ENCODE results near the gene ZSCAN30. TPM values are rescaled to one million over a fixed set of nuclear protein-coding genes. Genes with fewer than 3 reads are reported as not detected.

The ZSCAN30 gene
- total and polyA plus RNA-seq, 2 of the 13 experiments (the other 11 are each of a cell fraction or from before 2014, with no cell fraction given): 7.4 to 7.7 TPM

- TF ChIP-seq CEBPB (IDR thresholded peaks at IDR 0.05; ENCODE audit: borderline replicate concordance, low read depth, low read length) (no peak), ZNF746 (CRISPR knock-in tag; IDR thresholded peaks at IDR 0.05) (no peak), RARA (CRISPR knock-in tag; IDR thresholded peaks at IDR 0.05) (peak; percentile 42; the same call in 1 of the 2 replicates), GFI1 (CRISPR knock-in tag; IDR thresholded peaks at IDR 0.05; ENCODE audit: borderline replicate concordance) (peak; percentile 62; the same call in 1 of the 2 replicates), ZSCAN12 (CRISPR knock-in tag; IDR thresholded peaks at IDR 0.05) (no peak), JUNB (CRISPR knock-in tag; IDR thresholded peaks at IDR 0.05; ENCODE audit: borderline replicate concordance) (no peak), REST (IDR thresholded peaks at IDR 0.05; ENCODE audit: borderline replicate concordance in 1 of 2, low read depth in 1 of 2, low read length in 2 of 2) (peak in 1 of 2 experiments; percentile 33; a peak in 1 of 4 replicates), TRIM22 (IDR thresholded peaks at IDR 0.05) (no peak), POLR2AphosphoS5 (IDR thresholded peaks at IDR 0.05; ENCODE audit: low read depth, low read length) (peak; percentile 87), CHD4 (IDR thresholded peaks at IDR 0.05; ENCODE audit: borderline replicate concordance, low read length) (no peak), SAFB2 (CRISPR knock-in tag; IDR thresholded peaks at IDR 0.05; ENCODE audit: borderline replicate concordance, low read depth) (peak; percentile 87; the same call in 1 of the 2 replicates), FIP1L1 (IDR thresholded peaks at IDR 0.05; ENCODE audit: borderline replicate concordance, insufficient read depth, low read depth, low read length) (no peak), SP5 (CRISPR knock-in tag; IDR thresholded peaks at IDR 0.05; ENCODE audit: borderline replicate concordance, low read depth) (no peak; the same call in 1 of the 2 replicates), POLR2G (IDR thresholded peaks at IDR 0.05; ENCODE audit: low read depth, low read length) (peak; percentile 92), PHB2 (IDR thresholded peaks at IDR 0.05; ENCODE audit: partially characterized antibody) (no peak), ZNF143 (CRISPR knock-in tag; IDR thresholded peaks at IDR 0.05) (peak; percentile 74), ZNF598 (CRISPR knock-in tag; IDR thresholded peaks at IDR 0.05; ENCODE audit: borderline replicate concordance) (peak; percentile 47; the same call in 1 of the 2 replicates), MZF1 (CRISPR knock-in tag; IDR thresholded peaks at IDR 0.05; ENCODE audit: borderline replicate concordance) (no peak), IRF1 (CRISPR knock-in tag; IDR thresholded peaks at IDR 0.05; ENCODE audit: low read depth) (no peak), ZBTB1 (CRISPR knock-in tag; IDR thresholded peaks at IDR 0.05; ENCODE audit: borderline replicate concordance) (no peak), PCBP2 (optimal IDR thresholded peaks at IDR 0.05; ENCODE audit: low read depth, low read length, poor library complexity, severe bottlenecking) (no peak)
- TF ChIP-seq, protein P1, sequence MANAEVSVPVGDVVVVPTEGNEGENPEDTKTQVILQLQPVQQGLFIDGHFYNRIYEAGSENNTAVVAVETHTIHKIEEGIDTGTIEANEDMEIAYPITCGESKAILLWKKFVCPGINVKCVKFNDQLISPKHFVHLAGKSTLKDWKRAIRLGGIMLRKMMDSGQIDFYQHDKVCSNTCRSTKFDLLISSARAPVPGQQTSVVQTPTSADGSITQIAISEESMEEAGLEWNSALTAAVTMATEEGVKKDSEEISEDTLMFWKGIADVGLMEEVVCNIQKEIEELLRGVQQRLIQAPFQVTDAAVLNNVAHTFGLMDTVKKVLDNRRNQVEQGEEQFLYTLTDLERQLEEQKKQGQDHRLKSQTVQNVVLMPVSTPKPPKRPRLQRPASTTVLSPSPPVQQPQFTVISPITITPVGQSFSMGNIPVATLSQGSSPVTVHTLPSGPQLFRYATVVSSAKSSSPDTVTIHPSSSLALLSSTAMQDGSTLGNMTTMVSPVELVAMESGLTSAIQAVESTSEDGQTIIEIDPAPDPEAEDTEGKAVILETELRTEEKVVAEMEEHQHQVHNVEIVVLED (CRISPR knock-in tag; IDR thresholded peaks at IDR 0.05; ENCODE audit: borderline replicate concordance): peak; percentile 62; the same call in 1 of the 2 replicates
Observed at GRCh38 chr18:35290094-35290735, at the start of gene ZSCAN30 (continued).

All from HepG2 (cell line).